Ascending aorta (tissue), 2 donors: ENCODE measurements around the gene DIP2C. TPM values are rescaled to one million over a fixed set of nuclear protein-coding genes. Genes with fewer than 3 reads are reported as not detected.
A peak's percentile ranks its signal among the peaks of the same experiment; 100 is the strongest.
"Not testable (repeated sequence)": the region's sequence is repeated elsewhere in the genome, so short reads cannot be mapped to it uniquely, and the experiment has no call there.

Experiments
- DNase-seq, 2 donors: peaks; one replicate each; pipeline ENCODE4 v3.0.0-alpha.2; 2019; ENCODE audit warnings: low spot score in 2 of 2
- H3K27ac ChIP-seq, 2 donors: fragments of 200-600 bp; sonication (generic); one replicate each; pipeline ENCODE4 v1.5.1; 2016 to 2017; ENCODE audit warnings: mild to moderate bottlenecking in 1 of 2
- H3K27me3 ChIP-seq: fragments of 200-600 bp; sonication (generic); one replicate; pipeline ENCODE4 v1.5.1; 2017
- H3K36me3 ChIP-seq, 2 donors: fragments of 200-600 bp; sonication (generic); one replicate each; pipeline ENCODE4 v1.5.1; 2016
- H3K4me1 ChIP-seq, 2 donors: fragments of 200-600 bp; sonication (generic); one replicate each; pipeline ENCODE4 v1.5.1; 2016 to 2017; ENCODE audit warnings: mild to moderate bottlenecking in 1 of 2
- H3K4me3 ChIP-seq, 2 donors: fragments of 200-600 bp; sonication (generic); one replicate each; pipeline ENCODE4 v1.5.1; 2016 to 2017; ENCODE audit warnings: mild to moderate bottlenecking in 1 of 2
- H3K9me3 ChIP-seq, 2 donors: fragments of 200-600 bp; sonication (generic); one replicate each; pipeline ENCODE4 v1.5.1; 2016
- CTCF ChIP-seq, 3 experiments: fragments of 200-600 bp in 2 of 3; fragments of 450-650 bp in 1 of 3; sonication (generic) in 2 of 3; IDR thresholded peaks; one replicate each; pipeline ENCODE4 v1.5.1; 2016 to 2019; ENCODE audit warnings: antibody characterized with exemption in 3 of 3, mild to moderate bottlenecking in 1 of 3, moderate library complexity in 1 of 3
- intact Hi-C: fragments of 100-400 bp; cut with DNase I; formaldehyde crosslinking; loops from one replicate; pipeline ENCODE4 v1.15.1; 2023
- total RNA-seq: library from RNA; depleted of rRNA; stranded (reverse); fragments of >200 nt; gene quantifications from one replicate; pipeline ENCODE4 v1.1.0, GENCODE V29; 2016

The DIP2C gene
- total RNA-seq, 1 donor from 2014 or later, result 14.7 TPM

DNA sequence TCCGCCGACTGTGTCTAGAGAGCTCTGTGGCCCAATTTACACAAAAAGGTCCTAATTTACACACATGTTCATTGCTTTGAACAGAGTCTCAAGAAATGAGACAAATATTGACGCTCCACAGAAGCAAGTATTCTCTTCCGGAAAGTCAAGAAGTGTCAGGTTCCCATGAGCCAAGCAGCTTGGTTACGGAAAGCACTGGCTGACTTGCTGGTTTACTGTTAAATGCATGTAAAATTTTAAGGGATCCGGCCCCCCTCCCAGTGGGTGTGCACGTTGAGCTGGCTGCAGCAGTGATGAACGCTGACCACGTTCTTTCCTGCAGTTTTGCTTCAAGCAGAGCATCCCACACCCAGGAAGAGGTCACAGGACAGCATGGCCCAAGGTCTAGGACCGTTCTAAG lies 76.8 kb downstream of the DIP2C start:
- no peak for TF ChIP-seq CTCF (IDR thresholded peaks at IDR 0.05)
- Histone ChIP-seq H3K27ac (peak overlapping the region in 1 of 2 donors; percentile 49), H3K4me1 (peaks cover 3 to 27% of the 10 kb centered on the region in 2 donors), H3K27me3 (no peaks in the 10 kb centered on the region), H3K4me3 (no peak overlapping the region), H3K9me3 (no peaks in the 10 kb centered on the region), H3K36me3 (no peaks in the 10 kb centered on the region)
- intact Hi-C loops, result loop anchor here (5.0 kb wide), 1 partner anchor 35 kb away; no protein-coding TSS in a partner anchor
- DNase-seq, result no peak

- not testable (repeated sequence) for H3K27me3 ChIP-seq, DNase-seq, H3K36me3 ChIP-seq, H3K9me3 ChIP-seq, H3K4me3 ChIP-seq
- H3K4me1 ChIP-seq, result peaks cover 3 to 27% of the 10 kb centered on the region in 2 donors
- H3K27ac ChIP-seq, result peak overlapping the region in 1 of 2 donors; percentile 25
- intact Hi-C loops, result loop anchor here (5.0 kb wide), 1 partner anchor 37 kb away; no protein-coding TSS in a partner anchor
These were observed 78.7 kb downstream of the DIP2C start for GRCh38 chr10:610642-611305.

GRCh38 chr10:609868-610545 lies 79.5 kb downstream of the DIP2C start:
- DNase-seq, result no peak
- H3K36me3 ChIP-seq, result no peaks in the 10 kb centered on the region
- TF ChIP-seq CTCF (IDR thresholded peaks at IDR 0.05), result no peak
- H3K9me3 ChIP-seq, result no peaks in the 10 kb centered on the region
- peak overlapping the region in 1 of 2 donors; percentile 25 for H3K27ac ChIP-seq
- intact Hi-C loops, result loop anchor here (5.0 kb wide), 1 partner anchor 37 kb away; no protein-coding TSS in a partner anchor
- H3K27me3 ChIP-seq, result no peaks in the 10 kb centered on the region
- H3K4me1 ChIP-seq, result peaks cover 3 to 27% of the 10 kb centered on the region in 2 donors
- H3K4me3 ChIP-seq, result no peak overlapping the region

GRCh38 chr10:609262-609658 lies 80.2 kb downstream of the DIP2C start:
- Histone ChIP-seq H3K36me3 (no peaks in the 10 kb centered on the region), H3K27me3 (no peaks in the 10 kb centered on the region), H3K4me3 (no peak overlapping the region), H3K4me1 (peaks cover 3 to 27% of the 10 kb centered on the region in 2 donors), H3K9me3 (no peaks in the 10 kb centered on the region), H3K27ac (peak overlapping the region in 1 of 2 donors; percentile 40)
- DNase-seq, result no peak
- intact Hi-C loops, result no loop called here
- TF ChIP-seq CTCF (IDR thresholded peaks at IDR 0.05), result no peak

DNA sequence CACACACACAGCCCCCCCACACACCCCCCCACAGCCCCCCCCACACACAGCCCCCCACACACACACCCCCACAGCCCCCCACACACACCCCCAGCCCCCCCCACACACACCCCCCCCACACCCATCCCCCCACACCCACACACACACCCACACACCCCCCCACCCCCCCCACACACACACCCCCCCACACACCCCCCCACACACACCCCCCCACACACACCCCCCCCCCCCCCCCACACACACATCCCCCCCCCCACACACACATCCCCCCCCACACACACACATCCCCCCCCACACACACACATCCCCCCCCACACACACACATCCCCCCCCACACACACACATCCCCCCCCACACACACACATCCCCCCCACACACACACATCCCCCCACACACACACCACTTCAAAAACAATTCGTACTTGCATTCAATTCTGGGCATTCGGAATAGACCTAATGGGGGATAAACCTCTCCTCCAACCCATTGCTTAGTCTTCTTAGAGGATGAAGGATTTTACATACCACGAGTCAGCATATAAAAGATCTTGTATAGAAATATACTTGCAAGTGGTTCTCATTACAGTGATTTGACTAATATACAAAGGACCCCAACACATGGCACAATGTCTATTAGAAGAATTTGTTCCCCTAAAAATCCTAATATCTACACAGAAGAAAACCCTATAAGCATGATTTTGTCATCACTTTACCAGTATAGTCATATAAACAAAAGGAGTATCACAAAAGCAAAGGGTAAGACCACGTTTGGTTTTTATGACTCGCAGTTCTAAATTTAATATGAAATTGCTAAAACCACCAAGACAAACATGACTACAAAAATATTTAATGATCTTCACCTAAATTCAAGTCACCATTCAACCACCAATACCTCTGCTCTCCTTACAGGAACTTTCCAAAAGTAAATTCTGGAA lies 80.9 kb downstream of the DIP2C start:
- Histone ChIP-seq H3K4me3 (no peak overlapping the region), H3K4me1 (peaks cover 3 to 20% of the 10 kb centered on the region in 2 donors), H3K27ac (peak overlapping the region in 1 of 2 donors; percentile 40), H3K27me3 (no peaks in the 10 kb centered on the region), H3K36me3 (no peaks in the 10 kb centered on the region), H3K9me3 (no peaks in the 10 kb centered on the region)
- intact Hi-C loops, result no loop called here
- DNase-seq, result no peak
- no peak for TF ChIP-seq CTCF (IDR thresholded peaks at IDR 0.05)
